BLaER1 treated with 17β-estradiol and CSF1 and Interleukin-3, amounts not matched to agents 10 nM and 100 nM (cell line): ENCODE results near the gene GAK.

Source experiments
- H3K27ac ChIP-seq, 11 experiments: shearing (Covaris generic); formaldehyde crosslinking; 2 replicates each; pipeline ENCODE4 v1.8.1; 2022
- H3K27me3 ChIP-seq, 11 experiments: shearing (Covaris generic); formaldehyde crosslinking; 2 replicates each; pipeline ENCODE4 v1.8.1; 2022
- H3K36me3 ChIP-seq, 11 experiments: shearing (Covaris generic); formaldehyde crosslinking; 2 replicates each; pipeline ENCODE4 v1.8.1; 2022
- H3K4me1 ChIP-seq, 10 experiments: shearing (Covaris generic); formaldehyde crosslinking; 2 replicates each; pipeline ENCODE4 v1.8.1; 2022
- H3K4me2 ChIP-seq, 11 experiments: shearing (Covaris generic); formaldehyde crosslinking; 2 replicates each; pipeline ENCODE4 v1.8.1; 2022
- H3K4me3 ChIP-seq, 10 experiments: shearing (Covaris generic); formaldehyde crosslinking; 2 replicates each; pipeline ENCODE4 v1.8.1; 2022
- H3K9ac ChIP-seq, 11 experiments: shearing (Covaris generic); formaldehyde crosslinking; 2 replicates each; pipeline ENCODE4 v1.8.1; 2022
- H3K9me3 ChIP-seq, 11 experiments: shearing (Covaris generic); formaldehyde crosslinking; replicated peaks in 1 of 11; 2 replicates each; pipeline ENCODE4 v1.8.1; 2022
- H4K20me1 ChIP-seq, 11 experiments: shearing (Covaris generic); formaldehyde crosslinking; 2 replicates each; pipeline ENCODE4 v1.8.1; 2022
- Cebpa-rat ChIP-seq, 11 experiments: shearing (Covaris generic); IDR thresholded peaks; 2 replicates each; pipeline ENCODE4 v1.8.1; 2022

The GAK gene

DNA sequence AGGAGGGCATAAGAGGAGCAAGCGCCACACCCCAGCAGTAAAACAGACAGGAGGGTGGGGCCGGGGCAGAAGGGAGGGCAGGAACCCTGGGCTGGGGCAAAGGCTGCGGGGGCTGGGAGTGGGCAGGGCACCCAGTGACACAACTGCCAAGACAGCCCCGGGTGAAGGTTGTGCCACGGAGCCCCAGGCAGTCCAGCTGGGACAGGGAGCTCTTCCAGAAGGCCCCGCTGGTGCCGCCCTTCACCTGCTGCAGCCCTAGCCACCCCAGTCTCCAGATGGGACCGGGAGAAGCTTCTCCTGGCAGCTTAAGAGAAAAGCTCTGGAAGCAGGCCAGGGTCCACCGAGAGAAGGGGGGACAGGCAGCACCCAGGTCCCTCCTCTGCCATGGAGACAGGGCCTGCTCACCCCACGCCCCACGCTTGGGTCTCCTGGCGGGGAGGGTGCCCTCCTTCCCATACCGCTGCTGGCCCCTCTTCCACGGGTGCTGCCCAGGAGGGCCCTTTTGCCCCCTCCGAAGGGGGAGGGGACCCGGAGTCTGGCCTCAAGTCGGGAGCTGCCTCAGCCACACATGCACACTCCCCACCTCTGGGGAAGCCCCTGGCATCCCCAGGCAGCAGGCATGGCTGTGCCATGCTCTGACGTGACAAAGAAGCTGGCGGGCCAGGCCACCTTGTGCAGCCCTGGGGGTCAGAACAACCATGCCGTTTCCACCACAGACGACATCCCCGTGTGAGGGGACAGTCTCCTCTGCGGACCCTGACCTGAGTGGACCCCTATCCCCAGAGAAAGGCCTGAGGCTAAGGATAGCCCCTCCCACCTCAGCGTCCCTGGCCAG is 39.8 kb upstream of the GAK start:
- Histone ChIP-seq H3K9ac (peak overlapping the region; percentile 80 to 93 (median 88)), H3K4me1 (peaks cover 29 to 47% (median 37%) of the 10 kb centered on the region in 10 experiments), H4K20me1 (peaks cover 25 to 55% (median 45%) of the 10 kb centered on the region in 11 experiments), H3K9me3 (peaks cover 6 to 17% (median 15%) of the 10 kb centered on the region in 11 experiments; a peak in 20 of 22 replicates), H3K36me3 (peaks cover under 1 to 33% (median 14%) of the 10 kb centered on the region in 11 experiments; a peak in 13 of 22 replicates), H3K4me2 (peak overlapping the region; percentile 92 to 100 (median 100)), H3K27me3 (no peaks in the 10 kb centered on the region), H3K27ac (peak overlapping the region in 6 of 11 experiments; percentile 73 to 81 (median 76); a peak in 7 of 22 replicates), H3K4me3 (peak overlapping the region; percentile 79 to 99 (median 94))
- no peak for TF ChIP-seq Cebpa-rat (IDR thresholded peaks at IDR 0.05)

DNA sequence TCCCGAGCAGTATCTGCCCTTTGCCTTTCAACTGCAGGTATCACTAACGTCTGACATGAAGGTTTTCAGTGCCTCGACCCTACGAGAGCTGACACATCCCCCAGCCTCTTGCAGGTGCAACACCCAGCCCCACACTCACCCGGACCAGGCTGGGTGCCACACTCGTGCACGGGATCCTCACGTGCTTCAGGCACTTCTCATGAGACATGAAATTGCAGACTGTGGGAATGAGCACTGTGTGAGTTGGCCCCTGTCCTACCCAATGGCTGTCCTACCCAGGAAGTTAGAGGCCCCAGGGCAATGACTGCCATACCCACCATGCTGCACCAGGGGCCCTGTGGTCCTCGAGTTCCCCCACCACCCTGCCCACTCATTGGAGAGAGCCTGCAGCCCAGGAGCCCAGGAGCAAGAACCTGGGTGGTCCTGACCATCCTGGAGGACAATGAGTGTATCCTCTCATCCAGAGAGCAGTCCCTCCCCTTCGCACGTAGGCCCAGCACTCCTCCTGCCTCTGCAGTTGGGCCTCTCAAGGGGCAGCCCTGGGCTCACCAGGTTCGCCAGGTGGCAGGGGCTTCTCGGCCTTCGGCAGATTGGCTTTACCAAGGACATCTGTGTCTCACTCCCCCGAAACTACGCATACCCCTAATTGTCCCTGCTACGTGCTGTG is 38.9 kb upstream of the GAK start:
- peaks cover 25 to 41% (median 35%) of the 10 kb centered on the region in 10 experiments for H3K4me1 ChIP-seq
- peaks cover 9 to 42% (median 23%) of the 10 kb centered on the region in 11 experiments; a peak in 18 of 22 replicates for H3K36me3 ChIP-seq
- peaks cover 25 to 64% (median 45%) of the 10 kb centered on the region in 11 experiments for H4K20me1 ChIP-seq
- TF ChIP-seq Cebpa-rat (IDR thresholded peaks at IDR 0.05): no peak
- no peak overlapping the region for H3K27ac ChIP-seq
- H3K9me3 ChIP-seq: peaks cover 6 to 17% (median 15%) of the 10 kb centered on the region in 11 experiments; a peak in 20 of 22 replicates
- H3K4me3 ChIP-seq: no peak overlapping the region
- no peaks in the 10 kb centered on the region for H3K27me3 ChIP-seq
- H3K9ac ChIP-seq: peak overlapping the region in 2 of 11 experiments; percentile 88 to 90; a peak in 1 of 22 replicates
- H3K4me2 ChIP-seq: peak overlapping the region in 10 of 11 experiments; percentile 92 to 100 (median 100); a peak in 16 of 22 replicates

DNA sequence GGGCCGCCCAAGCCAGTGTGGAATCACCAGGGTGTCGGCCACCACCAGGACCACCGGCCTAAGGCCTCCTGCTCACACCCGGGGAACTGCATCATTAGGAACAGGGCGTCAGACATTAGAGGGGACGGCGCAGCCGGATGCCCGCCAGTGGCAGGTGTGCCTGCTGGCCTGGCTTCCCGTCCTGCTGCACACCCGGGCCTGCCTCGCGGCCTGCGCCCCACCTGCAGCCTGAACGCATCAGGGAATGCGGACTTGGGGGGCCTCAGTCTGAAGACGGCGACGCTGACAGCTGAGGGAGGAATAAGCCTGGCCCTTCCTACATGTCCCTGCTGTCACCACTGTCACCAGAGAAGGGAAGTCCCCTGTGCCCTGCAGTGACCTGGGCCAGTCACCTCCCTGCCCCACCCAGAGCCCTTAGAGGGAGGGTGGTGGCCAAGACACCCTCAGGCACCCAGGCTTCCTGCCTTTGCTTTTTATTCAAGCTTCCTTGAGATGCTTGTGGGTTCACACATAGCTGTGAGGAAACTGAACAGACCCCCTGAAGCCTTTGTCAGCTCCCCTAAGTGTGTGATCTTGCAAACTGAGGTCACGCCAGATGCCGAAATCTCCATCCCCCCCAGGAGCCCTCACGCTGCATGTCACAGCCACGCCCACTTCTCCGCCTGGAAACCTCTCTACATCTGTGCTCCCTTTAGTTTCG is 38.1 kb upstream of the GAK start:
- Histone ChIP-seq H3K4me3 (no peak overlapping the region), H3K27me3 (no peaks in the 10 kb centered on the region), H4K20me1 (peaks cover 25 to 72% (median 48%) of the 10 kb centered on the region in 11 experiments), H3K9ac (no peak overlapping the region), H3K4me1 (peaks cover 25 to 41% (median 35%) of the 10 kb centered on the region in 10 experiments), H3K9me3 (peaks cover 6 to 16% (median 15%) of the 10 kb centered on the region in 11 experiments; a peak in 20 of 22 replicates), H3K27ac (no peak overlapping the region), H3K36me3 (peaks cover 17 to 49% (median 30%) of the 10 kb centered on the region in 11 experiments), H3K4me2 (peak overlapping the region in 4 of 11 experiments; percentile 97 to 100 (median 100); a peak in 6 of 22 replicates)
- TF ChIP-seq Cebpa-rat (IDR thresholded peaks at IDR 0.05): no peak

DNA sequence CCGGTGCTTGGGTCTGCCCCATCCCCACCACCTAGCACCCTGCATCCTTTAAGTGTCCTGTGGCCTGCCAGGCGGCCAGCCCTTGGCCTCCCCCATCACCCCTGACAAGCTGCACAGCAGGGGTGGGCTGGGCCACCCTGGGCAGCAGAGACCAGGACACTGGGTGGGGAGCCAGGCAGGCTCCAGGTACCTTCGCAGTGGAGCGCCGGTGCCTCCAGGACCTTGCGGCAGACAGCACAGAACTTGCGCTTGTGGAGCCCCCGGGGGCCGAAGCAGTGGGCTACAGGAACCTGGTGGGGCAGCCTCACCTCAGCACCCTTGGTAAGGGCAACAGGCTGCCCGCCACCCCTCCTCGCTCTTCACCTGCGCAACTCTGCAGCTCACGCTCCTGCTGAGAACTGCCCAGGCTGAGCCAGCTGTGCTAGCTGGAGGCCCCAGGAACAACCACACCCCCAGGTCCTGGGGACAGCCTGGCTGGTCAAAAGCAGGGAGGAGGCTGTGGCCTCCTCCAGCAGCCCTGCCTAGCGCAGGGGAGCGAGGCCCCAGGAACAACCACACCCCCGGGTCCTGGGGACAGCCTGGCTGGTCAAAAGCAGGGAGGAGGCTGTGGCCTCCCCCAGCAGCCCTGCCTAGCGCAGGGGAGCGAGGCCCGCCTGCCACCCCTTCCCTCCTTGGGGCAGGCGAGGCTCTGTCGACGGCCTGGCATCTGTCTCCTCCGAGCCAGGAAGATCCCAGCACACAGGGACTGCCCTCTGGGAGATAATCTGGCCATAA is 36.7 kb upstream of the GAK start:
- Histone ChIP-seq H3K27me3 (no peaks in the 10 kb centered on the region), H3K9me3 (peaks cover 0 to 2% (median 2%) of the 10 kb centered on the region in 11 experiments; a peak in 16 of 22 replicates), H4K20me1 (peaks cover 25 to 84% (median 56%) of the 10 kb centered on the region in 11 experiments), H3K9ac (peak overlapping the region in 5 of 11 experiments; percentile 7 to 29 (median 17); a peak in 3 of 22 replicates), H3K4me3 (no peak overlapping the region), H3K27ac (no peak overlapping the region; a peak in 1 of 22 replicates), H3K36me3 (peaks cover 25 to 63% (median 44%) of the 10 kb centered on the region in 11 experiments), H3K4me1 (peaks cover 25 to 41% (median 35%) of the 10 kb centered on the region in 10 experiments), H3K4me2 (peak overlapping the region in 3 of 11 experiments; percentile 15 to 40 (median 28); a peak in 6 of 22 replicates)
- TF ChIP-seq Cebpa-rat (IDR thresholded peaks at IDR 0.05): no peak

DNA sequence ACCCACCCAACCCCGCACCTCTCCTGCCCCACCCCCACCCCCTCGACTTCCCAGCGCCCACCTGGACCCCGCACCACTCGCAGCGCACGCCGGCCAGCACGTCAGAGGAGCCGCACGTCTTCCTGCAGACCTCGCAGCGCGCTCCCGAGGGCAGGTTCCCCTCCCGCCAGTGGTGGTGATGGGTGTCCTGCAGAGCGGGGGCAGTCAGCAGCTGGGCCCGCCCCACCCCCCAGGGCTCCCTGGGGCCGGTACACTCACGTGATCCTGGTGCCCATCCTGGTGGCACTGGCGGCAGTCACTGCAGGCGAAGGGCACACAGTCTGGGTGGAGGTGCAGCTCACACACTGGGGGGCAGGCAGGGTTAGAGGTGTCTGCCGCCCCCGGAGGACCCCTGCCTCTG is 36.1 kb upstream of the GAK start:
- Histone ChIP-seq H3K27me3 (no peaks in the 10 kb centered on the region), H3K4me2 (peak overlapping the region in 3 of 11 experiments; percentile 15 to 40 (median 28); a peak in 3 of 22 replicates), H3K36me3 (peaks cover 29 to 69% (median 49%) of the 10 kb centered on the region in 11 experiments), H3K27ac (no peak overlapping the region), H3K9ac (no peak overlapping the region), H3K9me3 (no peaks in the 10 kb centered on the region), H3K4me1 (peaks cover 25 to 41% (median 35%) of the 10 kb centered on the region in 10 experiments), H4K20me1 (peaks cover 25 to 90% (median 58%) of the 10 kb centered on the region in 11 experiments), H3K4me3 (no peak overlapping the region)
- no peak for TF ChIP-seq Cebpa-rat (IDR thresholded peaks at IDR 0.05)

DNA sequence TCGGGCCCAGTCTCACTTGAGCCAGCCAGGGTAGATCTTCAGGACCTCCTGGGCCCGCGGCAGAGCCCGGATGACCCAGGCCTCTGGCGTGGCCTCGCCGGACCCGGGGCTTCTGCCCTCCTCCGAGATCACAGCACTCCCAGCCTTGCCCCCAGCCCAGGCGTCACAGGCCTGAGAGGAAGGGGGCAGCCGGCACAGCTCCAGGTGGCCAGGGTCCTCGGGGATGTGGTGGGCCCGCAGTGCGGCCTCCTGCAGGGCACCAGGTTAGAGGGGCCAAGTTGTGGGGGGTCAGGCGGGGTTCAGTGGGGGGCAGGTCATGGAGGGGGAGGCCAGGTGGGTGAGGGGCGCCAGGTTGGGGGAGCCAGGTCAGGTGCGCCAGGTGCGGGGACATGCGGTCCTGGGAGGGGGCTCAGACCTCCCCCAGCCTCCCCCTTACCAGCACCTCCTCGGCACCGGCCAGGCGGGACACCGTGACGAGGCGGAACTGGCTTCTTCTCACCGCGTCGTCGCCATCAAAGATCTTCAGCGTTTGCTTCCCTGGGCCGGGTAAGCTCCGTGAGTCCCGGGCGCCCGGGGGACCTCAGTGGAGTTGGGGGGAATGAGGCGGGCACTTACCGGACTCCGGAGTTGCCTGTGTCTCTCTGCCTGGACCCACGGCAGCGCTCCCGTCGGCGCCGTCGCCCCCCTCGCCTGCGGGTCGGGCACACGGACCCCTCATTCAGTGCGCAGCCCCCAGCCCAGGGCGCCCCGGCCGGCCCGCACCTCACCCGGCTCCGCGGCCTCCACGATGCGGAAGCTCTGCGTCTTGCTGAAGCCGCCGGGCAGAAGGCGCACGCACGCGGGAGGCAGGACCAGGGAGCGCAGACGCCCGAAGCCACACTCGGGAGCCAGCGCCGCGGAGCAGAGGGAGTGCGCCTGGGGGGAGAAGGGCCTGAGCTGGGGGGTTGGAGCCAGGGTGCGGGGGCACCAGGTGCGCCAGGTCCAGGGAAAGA is 35.3 kb upstream of the GAK start:
- Histone ChIP-seq H3K27me3 (no peaks in the 10 kb centered on the region), H3K36me3 (peaks cover 36 to 77% (median 57%) of the 10 kb centered on the region in 11 experiments), H3K4me3 (no peak overlapping the region), H3K27ac (no peak overlapping the region), H4K20me1 (peaks cover 18 to 92% (median 54%) of the 10 kb centered on the region in 11 experiments), H3K9me3 (no peaks in the 10 kb centered on the region), H3K4me2 (no peak overlapping the region), H3K4me1 (peaks cover 21 to 36% (median 31%) of the 10 kb centered on the region in 10 experiments), H3K9ac (no peak overlapping the region)
- TF ChIP-seq Cebpa-rat (IDR thresholded peaks at IDR 0.05): no peak
